Measurements from ENCODE around the gene EBLN1. TPM values are rescaled to one million over a fixed set of nuclear protein-coding genes. Genes with fewer than 3 reads are reported as not detected.

Gene EBLN1
- polyA plus RNA-seq = not detected in 2 replicates

GRCh38 chr10:22217842-22218241 is at the start of gene EBLN1:
EBLN1 (minus strand) TSS chr10:22218015; CDS start chr10:22209983, 8,032 bp downstream.

Other genes with a start within 250 kb of the EBLN1 start
- gene DNAJC1, start 214.3 kb downstream of the EBLN1 start, polyA plus RNA-seq = 3.3 and 4.1 TPM in 2 replicates
- 175 and 186 TPM in 2 replicates for gene COMMD3, start 98.4 kb upstream of the EBLN1 start, polyA plus RNA-seq
- 20.9 and 38.0 TPM in 2 replicates for gene BMI1, start 103.1 kb upstream of the EBLN1 start, polyA plus RNA-seq
- 0.17 TPM in 1 of 2 replicates, not detected in the other for gene SPAG6, start 127.5 kb upstream of the EBLN1 start, polyA plus RNA-seq